Measurements from ENCODE around the gene LYSMD3. TPM values are rescaled to one million over a fixed set of nuclear protein-coding genes. Genes with fewer than 3 reads are reported as not detected.

Gene LYSMD3
- total RNA-seq, 1 donor from 2014 or later: 19.8 TPM

- TF ChIP-seq CTCF (IDR thresholded peaks at IDR 0.05; ENCODE audit: borderline replicate concordance): no peak
- intact Hi-C loops (cut with micrococcal nuclease): no loop called here
- Histone ChIP-seq H3K9me3 (replicated peaks) (no peaks in the 10 kb centered on the region), H3K36me3 (no peaks in the 10 kb centered on the region), H3K27me3 (ENCODE audit: low read depth) (no peaks in the 10 kb centered on the region), H3K4me3 (no peak overlapping the region), H3K4me1 (no peaks in the 10 kb centered on the region), H3K27ac (replicated peaks) (no peak overlapping the region)
- DNase-seq: no peak
Measured at GRCh38 chr5:90503596-90503995, 25.8 kb downstream of the LYSMD3 start.

DNA sequence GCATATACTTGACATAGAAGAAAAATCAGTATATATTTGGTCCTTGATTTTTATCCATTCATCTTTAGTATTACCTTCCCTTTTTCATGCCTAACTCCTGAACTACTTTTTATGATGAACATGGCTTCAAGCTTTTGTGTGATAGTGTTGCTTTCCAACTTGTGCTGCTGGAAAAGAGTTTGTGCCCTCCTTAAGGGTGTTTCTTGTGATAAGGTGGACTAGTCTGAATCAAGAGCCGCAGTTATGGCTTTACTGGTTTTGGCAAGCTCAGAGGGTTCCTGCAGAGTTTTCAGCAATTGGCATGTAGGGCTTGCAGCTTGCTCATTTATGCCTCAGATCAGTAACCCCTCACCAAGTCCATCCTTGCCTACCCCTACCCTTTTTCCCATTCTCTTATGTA lies 34.2 kb downstream of the LYSMD3 start:
- intact Hi-C loops (cut with micrococcal nuclease): no loop called here
- Histone ChIP-seq H3K9me3 (replicated peaks) (peaks cover 5% of the 10 kb centered on the region), H3K4me3 (no peak overlapping the region), H3K27ac (replicated peaks) (no peak overlapping the region), H3K4me1 (no peaks in the 10 kb centered on the region), H3K27me3 (ENCODE audit: low read depth) (no peaks in the 10 kb centered on the region), H3K36me3 (no peaks in the 10 kb centered on the region)
- no peak for TF ChIP-seq CTCF (IDR thresholded peaks at IDR 0.05; ENCODE audit: borderline replicate concordance)
- no peak for DNase-seq

- no peak for TF ChIP-seq CTCF (IDR thresholded peaks at IDR 0.05; ENCODE audit: borderline replicate concordance)
- Histone ChIP-seq H3K27ac (replicated peaks) (no peak overlapping the region), H3K4me1 (no peaks in the 10 kb centered on the region), H3K36me3 (no peaks in the 10 kb centered on the region), H3K27me3 (ENCODE audit: low read depth) (no peaks in the 10 kb centered on the region), H3K9me3 (replicated peaks) (peaks cover 5% of the 10 kb centered on the region), H3K4me3 (no peak overlapping the region)
- no peak for DNase-seq
- intact Hi-C loops (cut with micrococcal nuclease): no loop called here
Measured at GRCh38 chr5:90494043-90494442, 35.3 kb downstream of the LYSMD3 start.

DNA sequence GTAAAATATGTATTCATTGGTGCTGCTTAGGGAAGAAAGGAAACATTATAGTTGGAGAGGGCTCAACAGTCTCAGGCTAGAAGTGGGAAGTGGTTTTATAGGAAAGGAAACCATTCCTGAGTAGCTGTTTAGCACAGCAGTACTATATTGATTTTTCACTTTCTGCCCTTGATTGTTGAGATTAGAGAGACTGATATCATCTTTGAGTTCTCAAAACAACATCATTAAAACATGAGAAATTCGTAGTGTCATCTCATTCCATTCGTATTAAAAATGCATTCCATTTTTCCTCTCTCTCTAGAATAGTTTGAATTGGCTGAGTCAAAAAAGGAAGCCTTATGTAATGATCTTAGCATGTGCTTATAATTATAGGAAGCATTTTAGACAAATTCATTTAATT lies 40.6 kb downstream of the LYSMD3 start:
- Histone ChIP-seq H3K27me3 (ENCODE audit: low read depth) (no peaks in the 10 kb centered on the region), H3K4me1 (no peaks in the 10 kb centered on the region), H3K27ac (replicated peaks) (no peak overlapping the region), H3K36me3 (no peaks in the 10 kb centered on the region), H3K9me3 (replicated peaks) (no peaks in the 10 kb centered on the region), H3K4me3 (no peak overlapping the region)
- intact Hi-C loops (cut with micrococcal nuclease): no loop called here
- no peak for DNase-seq
- TF ChIP-seq CTCF (IDR thresholded peaks at IDR 0.05; ENCODE audit: borderline replicate concordance): no peak

DNA sequence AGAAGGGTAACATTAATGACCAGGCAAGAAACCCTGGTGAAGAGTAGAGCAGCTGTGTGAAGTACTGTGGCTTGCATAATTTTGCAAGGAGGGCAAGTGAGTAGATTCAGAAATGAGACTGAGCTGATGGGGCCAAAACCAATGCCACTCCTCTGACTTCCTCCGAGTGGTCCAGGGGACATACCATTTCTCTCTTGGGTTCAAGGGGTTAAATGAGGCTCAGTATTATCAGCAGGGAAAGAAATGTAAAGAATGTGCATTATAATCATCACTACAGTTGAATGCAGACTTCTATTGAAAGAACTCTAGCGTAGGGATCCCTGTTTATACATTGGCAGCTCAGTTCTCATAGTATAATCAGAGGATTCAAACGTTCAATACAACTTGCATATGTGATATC lies 44.8 kb downstream of the LYSMD3 start:
- Histone ChIP-seq H3K9me3 (replicated peaks) (no peaks in the 10 kb centered on the region), H3K27ac (replicated peaks) (no peak overlapping the region), H3K27me3 (ENCODE audit: low read depth) (no peaks in the 10 kb centered on the region), H3K36me3 (no peaks in the 10 kb centered on the region), H3K4me1 (no peaks in the 10 kb centered on the region), H3K4me3 (no peak overlapping the region)
- no peak for DNase-seq
- intact Hi-C loops (cut with micrococcal nuclease): no loop called here
- no peak for TF ChIP-seq CTCF (IDR thresholded peaks at IDR 0.05; ENCODE audit: borderline replicate concordance)

GRCh38 chr5:90483206-90483605 lies 46.2 kb downstream of the LYSMD3 start:
- Histone ChIP-seq H3K4me1 (no peaks in the 10 kb centered on the region), H3K36me3 (no peaks in the 10 kb centered on the region), H3K9me3 (replicated peaks) (no peaks in the 10 kb centered on the region), H3K27ac (replicated peaks) (no peak overlapping the region), H3K4me3 (no peak overlapping the region), H3K27me3 (ENCODE audit: low read depth) (no peaks in the 10 kb centered on the region)
- no peak for DNase-seq
- intact Hi-C loops (cut with micrococcal nuclease): no loop called here
- no peak for TF ChIP-seq CTCF (IDR thresholded peaks at IDR 0.05; ENCODE audit: borderline replicate concordance)
